Endothelial cell of umbilical vein (primary cell): Measurements from ENCODE around the gene MACROD2. TPM values are rescaled to one million over a fixed set of nuclear protein-coding genes. Genes with fewer than 3 reads are reported as not detected.

Experiments
- BruUV-seq: library from RNA; stranded (reverse); fragments of 400-500 nt; replicated peaks from 2 replicates; lab custom pipeline; 2021; lab: Mats Ljungman, UMichigan
- CTCF ChIA-PET: fragments of 300-600, 350-600 bp; sonication (Branson Sonifier 250); formaldehyde crosslinking; loops from one replicate; lab custom pipeline; 2021; ENCODE audit warnings: antibody characterized with exemption, inconsistent platforms; lab: Charles Lee
- POLR2A ChIA-PET: fragments of 300-600, 350-600 bp; sonication (Branson Sonifier 250); formaldehyde crosslinking; loops from one replicate; lab custom pipeline; 2021; ENCODE audit warnings: antibody characterized with exemption, inconsistent platforms; lab: Charles Lee
- DNase-seq: peaks from one replicate; pipeline ENCODE4 v3.0.0-alpha.2; 2011; ENCODE audit warnings: low read depth, low spot score
- FAIRE-seq: peaks from 2 replicates; lab custom pipeline; 2011; peaks lifted over from hg19 to GRCh38; lab: Jason Lieb, UNC
- H2AFZ ChIP-seq: 2 replicates; pipeline ENCODE4 v1.6.0; 2012; ENCODE audit warnings: low read depth, low read length, control low read depth, inconsistent platforms
- H3K27ac ChIP-seq: 2 replicates; pipeline ENCODE4 v1.5.1; 2011; ENCODE audit warnings: low read depth, mild to moderate bottlenecking, control low read depth, low read length, moderate library complexity; ENCODE audit not compliant: insufficient read depth
- H3K27me3 ChIP-seq, 2 experiments: 2 replicates each; pipeline versions ENCODE4 v1.6.0 to v1.6.1; 2011; ENCODE audit warnings: low read length in 2 of 2, mixed read lengths in 1 of 2; ENCODE audit not compliant: control insufficient read depth in 2 of 2, insufficient read depth in 2 of 2
- H3K36me3 ChIP-seq, 2 experiments: 2 replicates in 1 of 2; 3 replicates in 1 of 2; pipeline ENCODE4 v1.5.1; 2011; ENCODE audit warnings: low read length in 2 of 2, mild to moderate bottlenecking in 1 of 2, moderate library complexity in 1 of 2; ENCODE audit not compliant: control insufficient read depth in 2 of 2, insufficient read depth in 2 of 2; ENCODE audit errors: extremely low read depth in 1 of 2
- H3K4me1 ChIP-seq: 3 replicates; pipeline ENCODE4 v1.5.1; 2011; ENCODE audit warnings: mild to moderate bottlenecking, low read length; ENCODE audit not compliant: control insufficient read depth, insufficient read depth; ENCODE audit errors: extremely low read depth
- H3K4me2 ChIP-seq: 2 replicates; pipeline ENCODE4 v1.6.1; 2011; ENCODE audit warnings: low read length, control low read depth, mixed read lengths; ENCODE audit not compliant: insufficient read depth
- H3K4me3 ChIP-seq, 3 experiments: fragments of 200-600 bp in 1 of 3; sonication (generic), shearing (Covaris generic) in 1 of 3; replicated peaks in 1 of 3; 2 replicates each; pipeline ENCODE4 v1.5.1; 2011 to 2016; ENCODE audit warnings: control low read depth in 3 of 3, low read length in 3 of 3, mild to moderate bottlenecking in 2 of 3, inconsistent platforms in 1 of 3, low read depth in 1 of 3, moderate library complexity in 1 of 3; ENCODE audit not compliant: insufficient read depth in 1 of 3
- H3K79me2 ChIP-seq: 2 replicates; pipeline ENCODE4 v1.6.0; 2012; ENCODE audit warnings: low read length, inconsistent platforms; ENCODE audit not compliant: control insufficient read depth, insufficient read depth
- H3K9ac ChIP-seq: replicated peaks from 2 replicates; pipeline ENCODE3; 2011; ENCODE audit warnings: low read length, control low read depth; ENCODE audit not compliant: insufficient read depth; ENCODE audit errors: extremely low read depth
- H3K9me1 ChIP-seq: replicated peaks from 3 replicates; pipeline ENCODE4 v1.6.0; 2011; ENCODE audit warnings: mild to moderate bottlenecking, low read length; ENCODE audit not compliant: control insufficient read depth, insufficient read depth; ENCODE audit errors: extremely low read depth
- H3K9me3 ChIP-seq: replicated peaks from 2 replicates; pipeline ENCODE4 v1.5.1; 2012; ENCODE audit warnings: low read length, inconsistent platforms; ENCODE audit not compliant: control insufficient read depth, insufficient read depth
- H4K20me1 ChIP-seq: replicated peaks from 2 replicates; pipeline ENCODE3; 2011; ENCODE audit warnings: mild to moderate bottlenecking, low read length; ENCODE audit not compliant: control insufficient read depth, insufficient read depth; ENCODE audit errors: extremely low read depth
- CTCF ChIP-seq, 2 donors: IDR thresholded peaks; 1 replicate in 1 of 2; 2 replicates in 1 of 2; pipeline ENCODE4 v1.5.1; 2011; ENCODE audit warnings: low read length in 2 of 2, mild to moderate bottlenecking in 2 of 2, moderate library complexity in 2 of 2, control low read depth in 1 of 2, inconsistent platforms in 1 of 2, low read depth in 1 of 2; ENCODE audit not compliant: insufficient read depth in 1 of 2; ENCODE audit errors: extremely low read depth in 1 of 2
- EZH2 ChIP-seq: IDR thresholded peaks from 2 replicates; pipeline ENCODE4 v1.6.1; 2012; ENCODE audit warnings: borderline replicate concordance, low read depth, mild to moderate bottlenecking, moderate library complexity, low read length, inconsistent platforms; ENCODE audit not compliant: severe bottlenecking
- FOS ChIP-seq: IDR thresholded peaks from 2 replicates; pipeline ENCODE4 v1.6.1; 2011; ENCODE audit warnings: mild to moderate bottlenecking, low read length, moderate library complexity, borderline replicate concordance; ENCODE audit not compliant: insufficient read depth
- GATA2 ChIP-seq: IDR thresholded peaks from 2 replicates; pipeline ENCODE4 v1.7.0; 2011; ENCODE audit warnings: low read depth, mild to moderate bottlenecking, moderate library complexity, mixed read lengths, low read length; ENCODE audit not compliant: insufficient read length, insufficient read depth
- JUN ChIP-seq: IDR thresholded peaks from 2 replicates; pipeline ENCODE4 v1.6.1; 2011; ENCODE audit warnings: borderline replicate concordance, low read depth; ENCODE audit not compliant: insufficient read length, insufficient read depth
- MAX ChIP-seq: IDR thresholded peaks from 2 replicates; pipeline ENCODE4 v1.6.1; 2011; ENCODE audit not compliant: insufficient read depth, insufficient read length
- MYC ChIP-seq: IDR thresholded peaks from one replicate; pipeline ENCODE4 v1.6.1; 2011; ENCODE audit warnings: mild to moderate bottlenecking, low read depth, low read length
- POLR2A ChIP-seq: IDR thresholded peaks from 2 replicates; pipeline ENCODE4 v1.6.1; 2012; ENCODE audit warnings: low read depth, mild to moderate bottlenecking, control low read depth, low read length
- POLR2AphosphoS5 ChIP-seq: IDR thresholded peaks from 2 replicates; pipeline ENCODE4 v1.6.1; 2012; ENCODE audit warnings: low read depth, mild to moderate bottlenecking, control low read depth, low read length, moderate library complexity; ENCODE audit not compliant: insufficient read depth
- dilution Hi-C: fragments of 300-500 bp; cut with MboI; formaldehyde crosslinking; loops from one replicate; pipeline ENCODE4 v1.15.0; 2019; ENCODE audit warnings: low sequenced_read_pairs; ENCODE audit not compliant: extremely low pct_ligation_motif_present
- intact Hi-C: fragments of 100-400 bp; cut with micrococcal nuclease; formaldehyde crosslinking; loops from one replicate; pipeline ENCODE4 v1.10.0; 2022
- polyA plus RNA-seq, 4 experiments: library from polyadenylated mRNA; depleted of rRNA in 3 of 4; stranded (reverse) in 3 of 4; unstranded in 1 of 4; fragments of >200 nt; gene quantifications; 2 replicates each; pipeline versions ENCODE4 v1.2.1 to v1.2.3, GENCODE V29; 2011 to 2012; ENCODE audit warnings: missing spikeins in 1 of 4
- total RNA-seq: library from RNA; stranded (reverse); gene quantifications from 2 replicates; pipeline ENCODE4 v1.2.3, GENCODE V29; 2021

Gene MACROD2
- total and polyA plus RNA-seq, 2 donors (not counting 3 experiments of a cell fraction or from before 2014, with no cell fraction given): 0.11 to 0.73 TPM

- no peak overlapping the region for H3K4me2 ChIP-seq
- H3K36me3 ChIP-seq: no peaks in the 10 kb centered on the region
- H2AFZ ChIP-seq: no peak overlapping the region
- CTCF ChIA-PET: no interaction called here
- dilution Hi-C loops (no loop called here), intact Hi-C loops (no loop called here)
- TF ChIP-seq MAX (no peak), EZH2 (no peak), JUN (no peak), POLR2A (no peak), GATA2 (no peak), MYC (no peak), POLR2AphosphoS5 (no peak), CTCF (IDR thresholded peaks at IDR 0.05; ENCODE audit: extremely low read depth in 1 of 2, insufficient read depth in 1 of 2, low read depth in 1 of 2, low read length in 2 of 2) (no peak), FOS (no peak)
- BruUV-seq: no TSS peak
- H3K9me3 ChIP-seq: peaks cover 2% of the 10 kb centered on the region
- H3K27me3 ChIP-seq: no peaks in the 10 kb centered on the region
- H3K4me3 ChIP-seq: no peak overlapping the region
- no peaks in the 10 kb centered on the region for H4K20me1 ChIP-seq
- no peaks in the 10 kb centered on the region for H3K4me1 ChIP-seq
- no peak overlapping the region for H3K27ac ChIP-seq
- DNase-seq (no peak), FAIRE-seq (no peak)
- H3K9ac ChIP-seq: no peak overlapping the region
- no peaks in the 10 kb centered on the region for H3K79me2 ChIP-seq
- H3K9me1 ChIP-seq: no peaks in the 10 kb centered on the region
- POLR2A ChIA-PET: no interaction called here
Measured at GRCh38 chr20:16061351-16061750, 2066.0 kb downstream of the MACROD2 start.
